GM21619 (cell line): ENCODE measurements around the gene APOBEC3A.
A peak's percentile ranks its signal among the peaks of the same experiment; 100 is the strongest.
"Not testable (repeated sequence)": the region's sequence is repeated elsewhere in the genome, so short reads cannot be mapped to it uniquely, and the experiment has no call there.

Source experiments
- ATAC-seq: cut with Tn5 transposase; IDR thresholded peaks from one replicate; pipeline ENCODE4 v1.9.1; 2021; ENCODE audit not compliant: unreplicated experiment

APOBEC3A gene

DNA sequence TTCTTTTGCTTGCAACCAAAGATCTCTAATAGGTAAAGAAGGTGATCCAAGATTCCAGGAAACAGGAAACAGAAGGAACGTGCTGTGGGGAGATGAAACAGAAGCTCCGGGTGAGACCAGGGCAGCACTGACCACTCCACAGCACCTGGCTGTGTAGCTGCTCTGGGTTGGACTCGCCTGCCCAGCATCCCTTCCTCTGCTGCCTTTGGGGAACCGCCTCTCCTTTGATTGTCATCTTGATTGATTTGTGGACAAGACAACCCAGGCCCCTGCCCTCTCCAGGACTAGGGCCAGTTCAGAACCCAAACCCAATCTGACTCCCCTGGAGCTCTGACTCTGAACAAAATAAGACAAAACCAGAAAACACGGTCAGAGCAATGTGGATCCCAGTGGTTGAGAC is 14.7 kb upstream of the APOBEC3A start:
- no peak for ATAC-seq

DNA sequence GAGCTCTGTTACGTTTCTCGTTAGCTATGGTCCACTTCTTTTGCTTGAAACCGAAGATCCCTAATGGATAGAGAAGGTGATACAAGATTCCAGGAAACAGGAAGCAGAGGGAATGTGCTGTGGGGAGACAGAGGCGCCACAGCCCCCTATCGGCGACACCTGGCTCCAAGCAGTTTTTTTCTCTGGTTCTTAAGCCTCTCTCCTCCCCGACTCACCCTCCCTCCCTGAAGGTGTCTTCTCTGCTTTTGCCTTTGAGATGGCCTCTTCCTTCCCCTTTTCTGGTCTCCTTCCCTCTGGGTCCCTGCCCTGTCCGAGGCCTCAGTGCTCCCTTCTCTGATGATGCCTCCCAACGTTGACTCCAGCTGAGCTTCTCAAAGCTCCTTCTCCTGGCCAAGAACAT is 14.2 kb upstream of the APOBEC3A start:
- no peak for ATAC-seq

DNA sequence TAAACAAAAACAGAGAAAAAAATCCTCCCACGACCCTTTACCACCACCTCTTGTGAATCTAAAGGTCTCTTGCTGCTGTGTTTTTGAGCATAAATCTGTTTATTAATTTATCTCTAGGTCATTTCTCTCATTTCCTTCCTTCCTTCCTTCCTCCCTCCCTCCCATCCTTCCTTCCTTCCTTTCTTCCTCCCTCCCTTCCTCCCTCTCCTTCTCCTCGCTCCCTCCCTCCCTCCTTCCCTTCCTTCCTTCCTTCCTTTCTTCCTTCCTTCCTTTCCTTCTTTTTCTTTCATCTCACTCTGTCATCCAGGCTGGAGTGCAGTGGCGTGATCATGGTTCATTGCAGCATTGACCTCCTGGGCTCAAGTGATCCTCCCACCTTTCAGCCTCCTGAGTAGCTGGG is 13.5 kb upstream of the APOBEC3A start:
- no peak for ATAC-seq

DNA sequence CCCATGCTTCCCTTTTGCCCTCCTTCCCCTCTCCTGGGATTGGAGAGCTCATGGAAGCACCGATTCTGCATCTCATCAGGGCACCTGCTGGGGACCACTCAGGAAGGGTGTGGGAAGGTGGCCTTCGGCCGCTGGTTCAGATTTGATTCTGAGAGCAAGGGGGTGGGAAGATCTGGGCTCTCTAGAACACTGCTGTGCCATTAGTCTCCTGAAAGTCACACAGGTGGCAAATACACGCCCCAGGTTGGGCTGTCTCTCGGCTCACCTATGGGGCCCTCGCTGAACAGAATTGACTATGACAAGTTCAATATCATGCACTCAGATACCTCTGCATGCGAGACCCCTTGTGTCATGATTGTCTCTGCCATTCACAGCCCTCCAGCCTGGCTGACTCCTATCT is 12.8 kb upstream of the APOBEC3A start:
- no peak for ATAC-seq

DNA sequence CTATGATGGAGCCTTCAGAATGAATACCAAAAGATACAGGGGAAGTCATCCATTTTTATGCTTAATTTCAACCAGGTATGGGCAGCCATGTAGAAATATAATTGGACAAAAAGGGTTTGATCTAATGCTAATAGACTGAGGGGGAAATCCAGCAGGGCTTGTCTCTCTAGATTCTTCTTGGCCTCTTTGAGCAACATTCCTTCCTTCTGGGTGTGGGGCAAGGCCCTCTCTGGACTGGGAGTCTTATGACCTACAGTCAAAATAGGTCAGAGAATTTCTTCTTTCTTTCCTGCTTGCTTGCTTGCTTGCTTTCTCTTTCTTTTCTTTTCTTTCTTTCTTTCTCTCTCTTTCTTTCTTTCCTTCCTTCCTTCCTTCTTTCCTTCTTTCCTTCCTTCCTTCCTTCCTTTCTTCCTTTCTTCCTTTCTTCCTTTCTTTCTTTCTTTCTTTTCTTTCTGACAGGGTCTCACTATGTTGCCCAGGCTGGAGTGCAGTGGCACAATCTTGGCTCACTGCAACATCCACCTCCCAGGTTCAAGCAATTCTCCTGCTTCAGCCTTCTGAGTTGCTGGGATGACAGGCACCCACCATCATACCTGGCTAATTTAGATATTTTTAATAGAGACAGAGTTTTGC is 11.6 kb upstream of the APOBEC3A start:
- ATAC-seq: not testable (repeated sequence)

DNA sequence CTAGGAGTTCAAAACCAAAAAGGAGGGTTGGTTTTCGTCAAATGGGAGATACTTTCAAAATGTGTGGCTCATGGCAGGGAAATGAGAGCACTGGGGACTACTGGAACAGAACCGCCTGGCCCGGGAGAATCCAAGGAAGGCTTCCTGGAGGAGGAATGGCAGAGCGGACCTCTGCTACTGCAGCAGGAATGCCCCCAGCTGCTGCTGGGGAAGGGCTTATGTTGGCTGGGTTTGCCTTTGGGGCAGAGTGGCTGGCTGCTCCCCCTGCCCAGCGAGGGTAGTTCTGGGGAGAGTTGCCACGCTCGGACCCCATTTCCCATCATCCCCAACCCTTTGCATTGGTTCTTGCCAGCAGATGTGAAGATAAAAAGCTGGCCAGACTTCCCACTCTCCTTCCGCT is 10.6 kb upstream of the APOBEC3A start:
- no peak for ATAC-seq

DNA sequence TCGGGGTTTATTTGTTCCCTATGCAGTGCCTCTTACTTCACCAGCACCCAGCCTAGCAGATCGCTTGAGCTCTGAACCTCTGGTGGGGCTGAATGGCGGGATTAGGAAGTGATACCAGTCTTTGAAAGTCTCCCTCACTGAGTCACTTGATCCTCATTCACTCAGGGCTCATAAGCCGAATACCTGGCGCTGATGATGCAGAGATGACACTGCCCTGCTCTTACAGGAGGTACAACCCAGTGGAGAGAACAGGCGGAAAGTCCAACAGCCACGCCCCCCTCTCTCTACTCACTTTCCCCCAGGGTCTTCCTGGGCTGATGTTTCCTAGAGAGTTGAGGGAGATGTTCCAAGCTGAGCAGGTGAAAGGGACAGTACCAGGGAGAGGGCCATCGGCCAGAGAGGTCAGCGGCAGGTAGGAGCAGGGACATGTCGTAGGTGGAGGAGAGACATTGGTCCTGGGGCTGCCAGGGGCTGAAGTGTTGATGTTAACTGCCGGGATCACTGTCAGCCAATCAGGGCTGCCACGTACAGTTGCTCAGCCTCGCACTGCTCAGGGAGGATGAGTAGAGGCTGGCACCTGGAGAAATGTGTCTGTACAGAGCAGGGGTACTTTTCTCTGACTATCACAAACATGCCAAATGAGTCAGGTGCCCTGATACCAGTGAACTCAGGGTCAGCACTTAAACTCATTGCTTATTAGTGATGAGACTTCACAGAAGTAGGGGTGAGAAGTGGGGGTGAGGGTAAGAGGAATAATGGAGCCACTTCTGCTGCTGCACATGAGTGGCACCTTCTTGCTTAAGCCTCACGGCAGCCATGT is 9.9 kb upstream of the APOBEC3A start:
- no peak for ATAC-seq

DNA sequence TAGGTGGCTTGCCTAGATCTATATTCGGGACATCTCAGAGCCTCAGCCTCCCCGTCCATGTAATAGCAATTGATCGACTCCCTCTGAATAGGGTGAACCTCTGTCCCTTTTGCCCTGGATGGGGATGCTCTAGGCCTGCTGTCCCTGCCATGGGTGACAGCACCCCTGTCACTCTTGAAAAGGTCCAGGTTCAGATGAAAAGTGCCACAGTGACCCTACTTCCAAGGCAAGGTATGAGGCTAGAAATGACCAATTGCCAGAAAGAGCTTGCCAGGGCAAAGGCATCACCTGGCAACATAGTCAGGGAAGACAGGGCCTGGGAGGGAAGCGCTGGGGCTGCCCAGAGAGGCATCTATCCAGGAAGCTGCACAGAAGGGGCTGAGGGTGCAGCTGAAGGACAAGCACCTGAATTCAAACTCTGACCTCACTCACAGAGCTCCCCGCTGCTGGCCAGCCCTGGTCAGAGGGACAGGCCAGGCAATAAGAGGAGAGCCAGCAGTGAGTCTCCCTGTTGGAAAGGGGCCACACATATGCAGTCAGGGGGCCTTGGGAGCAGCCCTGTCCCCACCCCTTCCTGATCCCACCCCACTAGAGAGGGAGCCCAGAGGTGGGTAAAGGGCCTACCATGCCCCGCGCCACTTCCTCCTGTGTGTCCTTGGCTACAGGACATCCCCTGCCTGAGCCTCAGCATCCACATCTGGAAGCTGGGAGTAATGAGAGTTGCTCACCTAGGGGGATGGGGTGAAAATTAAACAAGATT is 9.0 kb upstream of the APOBEC3A start:
- ATAC-seq: no peak

DNA sequence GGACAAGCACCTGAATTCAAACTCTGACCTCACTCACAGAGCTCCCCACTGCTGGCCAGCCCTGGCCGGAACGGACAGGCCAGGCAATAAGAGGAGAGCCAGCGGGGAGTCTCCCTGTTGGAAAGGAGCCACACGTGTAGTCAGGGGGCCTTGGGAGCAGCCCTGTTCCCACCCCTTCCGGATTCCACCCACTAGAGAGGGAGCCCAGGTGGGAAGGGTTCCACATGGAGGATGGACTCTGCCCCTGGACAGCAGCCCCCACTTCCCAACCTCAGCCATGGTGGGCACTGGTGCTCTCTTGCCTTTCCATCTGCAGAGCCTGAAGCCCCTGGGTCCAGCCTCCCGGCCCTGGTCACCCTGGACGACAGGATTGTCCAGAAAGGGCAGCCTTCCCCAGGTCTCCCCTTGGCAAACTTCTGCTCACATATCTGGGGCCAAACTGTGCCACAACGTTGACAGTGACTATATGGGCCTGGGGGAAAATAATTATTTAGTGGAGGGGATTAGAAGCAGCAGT is 7.5 kb upstream of the APOBEC3A start:
- ATAC-seq: no peak

DNA sequence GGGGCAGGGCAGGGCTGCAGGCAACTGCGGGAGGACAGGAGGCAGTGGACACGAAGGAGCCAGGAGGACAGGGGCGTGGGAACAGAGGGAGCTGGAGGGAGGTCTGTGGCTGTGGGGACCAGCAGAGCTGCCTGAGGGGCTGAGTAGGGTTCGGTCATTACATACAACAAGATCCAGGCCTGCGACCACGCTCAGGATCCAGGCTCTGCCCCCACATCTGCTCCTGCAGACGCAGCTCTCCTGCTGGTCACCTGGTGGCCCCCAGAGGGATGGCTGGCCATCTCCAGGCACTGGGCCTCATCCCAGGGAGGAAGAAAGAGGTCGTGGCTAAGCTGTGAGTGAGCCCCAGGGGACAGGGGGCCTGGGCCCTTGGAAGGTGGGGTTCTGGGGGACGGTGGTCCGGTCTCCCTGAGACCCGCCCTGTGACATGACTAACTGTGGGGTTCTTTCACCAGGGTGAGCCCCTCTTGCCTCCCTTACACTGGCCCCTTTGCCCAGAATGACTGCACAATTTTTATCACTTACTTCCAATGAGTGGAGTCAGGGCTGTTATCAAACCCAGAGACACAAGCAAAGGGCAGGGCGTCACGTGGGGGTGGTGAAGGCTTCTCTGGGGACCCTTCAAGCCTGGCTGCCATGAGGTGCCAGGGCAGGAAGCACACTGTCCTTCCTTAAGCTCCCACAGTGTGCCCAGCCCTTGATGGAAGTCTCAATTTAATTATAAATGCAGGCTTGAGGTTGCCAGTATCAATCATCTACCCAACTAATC is 6.7 kb upstream of the APOBEC3A start:
- ATAC-seq: no peak

DNA sequence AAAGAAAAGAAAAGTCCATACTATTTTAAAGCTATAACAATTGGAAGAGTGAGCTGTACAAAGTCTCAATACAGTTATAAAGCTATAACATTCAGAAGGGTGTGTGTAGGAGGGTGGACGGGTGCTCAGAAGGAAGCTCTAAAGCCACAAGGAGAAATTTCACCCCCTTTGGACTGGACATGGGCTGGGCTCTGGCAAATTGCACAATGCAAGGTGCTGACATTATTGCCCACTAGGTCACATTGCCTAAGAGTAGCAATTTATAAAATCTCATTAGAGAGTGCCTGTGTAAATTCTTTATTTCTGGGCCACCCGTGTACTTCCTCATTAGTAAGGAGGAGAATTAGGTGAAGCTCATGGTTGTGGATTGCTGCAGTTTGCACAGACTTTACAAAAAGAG is 5.7 kb upstream of the APOBEC3A start:
- ATAC-seq: no peak

DNA sequence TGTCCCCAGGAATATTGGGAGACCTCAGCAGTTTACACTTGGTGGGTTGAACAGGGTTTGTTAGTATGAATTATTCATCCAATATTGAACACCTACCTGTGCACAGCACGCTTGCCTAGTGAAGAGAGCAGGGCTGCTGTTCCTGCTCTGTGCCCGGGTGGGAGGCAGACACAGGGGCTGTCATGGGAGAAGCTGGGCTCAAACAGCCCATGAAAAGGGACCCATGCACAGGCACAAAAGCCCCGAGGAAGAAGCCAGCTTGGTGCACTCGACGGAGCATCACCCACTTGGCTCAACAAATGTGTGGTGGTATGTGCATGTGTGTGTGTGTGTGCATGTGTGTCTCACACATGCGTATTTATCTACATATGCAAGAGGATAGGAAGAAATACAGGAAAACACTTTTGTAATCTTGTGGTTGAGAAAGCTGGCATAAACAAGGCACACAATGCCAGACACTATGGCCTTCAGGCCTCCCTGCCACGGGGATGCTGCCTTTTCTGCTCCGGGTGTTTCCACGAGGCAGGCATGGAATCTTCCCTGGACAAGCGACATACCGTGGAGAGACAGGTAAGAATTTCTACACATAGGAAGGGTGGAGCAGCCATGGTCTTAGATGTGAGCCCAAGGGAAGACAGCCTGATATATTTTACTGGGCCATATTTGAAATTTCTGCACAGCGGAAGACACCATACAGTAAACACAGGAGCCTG is 5.0 kb upstream of the APOBEC3A start:
- ATAC-seq: no peak

DNA sequence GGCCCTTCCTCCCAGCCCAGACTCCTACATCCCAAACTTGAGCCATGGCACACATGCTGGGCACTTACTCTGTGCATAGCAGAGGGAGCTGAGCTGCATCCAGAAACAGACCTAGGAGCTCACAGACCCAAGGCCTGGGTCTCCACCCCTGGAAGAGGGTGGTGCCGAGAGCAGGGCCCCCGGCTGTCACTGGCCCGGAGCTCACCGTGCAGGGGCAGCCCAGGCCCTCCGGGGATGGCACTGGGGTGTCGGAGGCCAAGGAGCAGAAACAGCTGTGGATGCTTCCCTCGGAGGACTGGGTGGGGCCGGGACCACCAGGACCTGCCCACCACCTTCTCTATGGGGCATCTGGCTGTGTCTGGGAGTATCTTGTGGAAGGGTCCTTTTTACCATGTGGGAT is 4.3 kb upstream of the APOBEC3A start:
- no peak for ATAC-seq

DNA sequence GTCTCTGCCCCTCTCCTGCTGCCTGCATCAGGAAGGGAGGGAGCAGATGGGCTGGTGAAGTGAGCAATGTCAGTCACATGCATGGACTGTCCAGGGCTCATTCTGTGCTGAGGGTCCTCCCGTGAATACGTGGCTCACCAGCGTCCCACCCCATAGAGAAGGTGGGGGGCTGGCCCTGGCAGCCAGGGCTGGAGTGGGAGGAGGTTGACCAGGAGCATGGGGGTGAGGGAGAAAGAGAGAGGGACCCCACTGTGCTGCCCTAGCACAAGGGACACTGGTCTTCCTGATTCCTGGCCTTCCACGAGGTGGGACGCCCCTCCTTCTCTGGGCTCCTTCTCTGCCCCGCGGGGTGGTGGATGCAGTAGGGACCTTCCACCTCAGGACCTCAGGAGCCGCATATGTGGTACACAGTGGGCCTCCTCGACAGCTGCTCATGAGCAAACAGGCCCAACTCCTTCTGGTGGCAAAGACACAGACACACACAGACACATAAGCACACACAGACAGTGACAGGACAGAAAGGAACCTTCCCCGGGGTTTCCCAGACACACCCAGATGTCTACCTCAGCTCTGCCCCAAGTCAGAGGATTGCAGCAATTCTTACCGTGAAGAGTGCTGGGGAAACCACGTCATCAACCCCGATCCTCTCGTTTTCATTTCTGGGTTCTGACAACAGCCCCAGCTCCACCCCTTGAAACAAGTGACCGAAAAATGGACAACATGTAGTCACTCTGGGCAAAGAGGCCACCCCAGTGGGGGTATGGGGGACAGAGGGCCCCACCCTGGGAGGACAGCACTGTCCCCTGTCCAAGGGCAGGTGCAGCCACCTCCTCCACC is 3.6 kb upstream of the APOBEC3A start:
- peak; percentile 74 for ATAC-seq

DNA sequence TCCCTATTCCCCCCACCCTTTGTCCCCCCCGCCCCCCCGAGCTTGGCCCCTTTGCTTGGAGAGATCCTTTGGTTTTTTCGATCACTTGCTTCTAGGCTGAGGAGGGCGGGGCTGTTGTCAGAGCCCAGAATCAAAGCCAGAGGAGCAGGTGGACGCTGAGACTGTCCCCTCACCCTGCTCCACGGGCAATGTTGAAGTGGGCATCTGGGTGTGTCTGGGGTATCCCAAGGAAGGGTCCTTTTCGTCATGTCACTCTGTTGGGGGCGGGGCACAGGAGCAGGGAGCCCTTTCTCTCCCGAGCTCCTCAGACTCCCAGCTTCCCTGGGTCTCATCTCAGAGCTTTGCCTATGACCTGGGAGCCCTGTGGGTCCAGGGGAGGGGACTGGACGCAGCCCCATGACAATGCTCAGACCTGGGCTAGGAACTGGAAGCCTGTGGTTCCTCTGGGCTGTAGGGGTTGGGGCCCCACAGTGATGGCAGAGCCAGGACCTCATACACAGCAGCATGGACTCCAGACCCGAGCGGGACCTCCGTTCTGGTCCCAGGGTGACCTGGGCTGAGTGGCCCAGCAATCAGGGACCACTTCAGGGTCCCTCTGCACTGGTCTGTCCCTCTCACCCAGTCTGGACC is 2.9 kb upstream of the APOBEC3A start:
- ATAC-seq: no peak

DNA sequence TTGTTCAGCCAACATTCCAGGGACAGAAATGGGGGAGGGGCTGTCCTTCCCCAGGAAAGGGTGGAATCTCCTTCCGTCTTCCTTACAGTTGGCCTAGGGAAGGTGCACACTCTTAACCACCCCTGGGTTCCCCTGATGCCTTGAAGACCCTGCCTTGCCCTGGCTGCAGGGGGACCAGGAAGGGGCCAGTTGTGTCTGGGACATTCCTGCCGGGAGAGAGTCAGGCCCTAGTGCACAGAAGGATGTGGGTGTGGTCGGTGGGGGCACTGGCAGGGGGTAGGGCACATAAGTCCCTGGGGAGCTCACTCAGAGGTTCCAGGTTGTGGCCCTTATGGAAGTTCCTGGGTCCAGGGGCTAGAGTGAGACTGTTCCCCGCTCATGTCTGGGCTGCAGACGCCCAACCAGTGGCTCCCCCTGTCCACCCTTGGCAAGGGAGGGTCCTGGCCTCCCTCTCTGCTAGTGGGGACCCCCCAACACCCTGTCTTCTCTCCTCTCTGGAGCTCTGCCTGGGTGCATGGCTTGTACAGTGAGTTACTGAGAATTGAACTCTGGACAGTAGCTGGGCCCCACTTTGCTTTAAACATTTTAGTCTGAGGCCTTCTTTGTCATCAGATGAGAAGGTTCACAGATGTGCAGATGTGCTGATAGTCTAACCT is 2.0 kb upstream of the APOBEC3A start:
- ATAC-seq: no peak

DNA sequence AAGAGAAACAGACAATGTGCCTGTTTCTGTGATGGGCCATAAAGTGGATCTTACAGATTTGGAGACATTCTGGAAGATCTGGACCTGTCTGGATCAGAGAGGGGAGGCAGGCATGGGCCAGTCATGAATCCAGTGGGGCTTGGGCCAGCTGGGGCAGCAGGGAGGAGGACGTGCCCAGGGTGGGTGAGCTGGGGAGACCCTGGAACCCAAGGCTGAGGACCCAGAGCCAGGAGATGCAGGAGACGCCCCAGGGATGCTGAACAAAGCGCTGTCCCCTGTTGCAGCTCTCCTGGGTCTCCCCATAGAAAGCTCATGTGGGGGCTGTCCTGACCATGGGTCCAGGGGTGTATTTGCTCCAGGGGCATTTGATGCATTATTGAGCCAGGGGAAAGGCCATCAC is 1.5 kb upstream of the APOBEC3A start:
- ATAC-seq: no peak

DNA sequence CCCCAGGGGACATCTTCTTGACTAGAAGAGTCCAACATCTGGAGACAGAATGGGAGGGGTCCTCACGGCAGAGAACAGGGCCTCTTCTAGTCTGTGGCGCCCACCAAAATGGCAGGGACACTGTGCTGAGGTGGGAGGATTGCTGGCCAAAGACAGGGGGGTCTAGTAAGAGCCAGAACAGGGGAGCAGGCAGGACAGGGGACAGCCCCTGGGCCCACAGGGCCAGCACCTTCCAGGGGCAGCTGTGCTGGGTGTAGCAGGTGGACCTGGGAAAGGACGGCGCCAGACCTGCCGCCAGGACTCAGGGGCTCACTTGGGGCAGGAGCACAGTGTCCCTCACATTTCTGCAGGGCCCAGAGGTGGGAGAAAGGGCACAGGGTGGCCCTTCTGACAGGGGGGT is 858 bp upstream of the APOBEC3A start:
- ATAC-seq: no peak
